H1 (cell line): ENCODE measurements around the gene AFAP1L2. TPM values are rescaled to one million over a fixed set of nuclear protein-coding genes. Genes with fewer than 3 reads are reported as not detected.

ENCODE experiments used
- CTCF ChIA-PET: fragments of 300-600 bp; sonication (Branson Sonifier 250); formaldehyde crosslinking; loops from one replicate; lab custom pipeline; 2021; ENCODE audit not compliant: partially characterized antibody; lab: Charles Lee
- POLR2A ChIA-PET: fragments of 300-600 bp; sonication (Branson Sonifier 250); formaldehyde crosslinking; loops from one replicate; lab custom pipeline; 2021; ENCODE audit warnings: inconsistent platforms; ENCODE audit not compliant: partially characterized antibody; lab: Charles Lee
- DNase-seq, 2 experiments: peaks; one replicate each; pipeline versions ENCODE4 v3.0.0 to v3.0.0-alpha.2; 2010 to 2022; ENCODE audit warnings: low spot score in 2 of 2, low read depth in 1 of 2, mixed read lengths in 1 of 2
- FAIRE-seq: peaks from 2 replicates; lab custom pipeline; 2011; peaks lifted over from hg19 to GRCh38; lab: Jason Lieb, UNC
- H2AFZ ChIP-seq: 2 replicates; pipeline ENCODE4 v1.8.1; 2012; ENCODE audit warnings: low read length, inconsistent platforms
- H2AK5ac ChIP-seq: 2 replicates; pipeline ENCODE4 v1.6.1; 2013; ENCODE audit warnings: low read depth, low read length
- H2BK120ac ChIP-seq: replicated peaks from 2 replicates; pipeline ENCODE3; 2013; ENCODE audit warnings: low read depth, low read length, inconsistent platforms
- H2BK12ac ChIP-seq: 2 replicates; pipeline ENCODE4 v1.6.1; 2013; ENCODE audit warnings: low read depth, low read length
- H2BK15ac ChIP-seq: 2 replicates; pipeline ENCODE4 v1.6.1; 2013; ENCODE audit warnings: low read length
- H2BK20ac ChIP-seq: 2 replicates; pipeline ENCODE4 v1.6.1; 2013; ENCODE audit warnings: low read length
- H2BK5ac ChIP-seq: 2 replicates; pipeline ENCODE4 v1.6.1; 2013; ENCODE audit warnings: low read depth, low read length
- H3K14ac ChIP-seq: 2 replicates; pipeline ENCODE4 v1.6.1; 2013; ENCODE audit warnings: inconsistent platforms; ENCODE audit not compliant: insufficient read length
- H3K18ac ChIP-seq: 2 replicates; pipeline ENCODE4 v1.6.1; 2013; ENCODE audit warnings: low read length; ENCODE audit errors: extremely low read depth
- H3K23ac ChIP-seq: 2 replicates; pipeline ENCODE4 v1.6.1; 2013; ENCODE audit warnings: inconsistent platforms; ENCODE audit not compliant: insufficient read length
- H3K23me2 ChIP-seq: 2 replicates; pipeline ENCODE4 v1.6.1; 2013; ENCODE audit warnings: low read depth, low read length
- H3K27ac ChIP-seq: 2 replicates; pipeline ENCODE4 v1.6.1; 2011; ENCODE audit warnings: low read depth, low read length, inconsistent platforms
- H3K27me3 ChIP-seq, 4 experiments: replicated peaks in 1 of 4; 1 replicate in 1 of 4; 2 replicates in 3 of 4; pipeline versions ENCODE4 v1.6.1 to v1.8.1; 2011 to 2013; ENCODE audit warnings: low read length in 3 of 4, mild to moderate bottlenecking in 3 of 4, inconsistent platforms in 2 of 4, mixed read lengths in 2 of 4, moderate library complexity in 1 of 4; ENCODE audit not compliant: control insufficient read depth in 3 of 4, insufficient read depth in 3 of 4; ENCODE audit errors: extremely low read depth in 1 of 4
- H3K36me3 ChIP-seq, 4 experiments: 2 replicates each; pipeline versions ENCODE4 v1.6.1 to v1.8.1; 2011 to 2013; ENCODE audit warnings: mild to moderate bottlenecking in 4 of 4, low read length in 3 of 4, moderate library complexity in 2 of 4, control low read depth in 1 of 4, inconsistent platforms in 1 of 4; ENCODE audit not compliant: insufficient read depth in 4 of 4, control insufficient read depth in 2 of 4
- H3K4ac ChIP-seq: replicated peaks from 2 replicates; pipeline ENCODE3; 2013; ENCODE audit warnings: low read length, low read depth, mixed read lengths, inconsistent platforms; ENCODE audit not compliant: insufficient read length
- H3K4me1 ChIP-seq, 4 experiments: replicated peaks in 1 of 4; 1 replicate in 1 of 4; 2 replicates in 3 of 4; pipeline versions ENCODE4 v1.6.1 to v1.8.1; 2011 to 2013; ENCODE audit warnings: low read length in 3 of 4, inconsistent platforms in 2 of 4, mixed read lengths in 1 of 4; ENCODE audit not compliant: insufficient read depth in 4 of 4, control insufficient read depth in 3 of 4
- H3K4me2 ChIP-seq, 2 experiments: 2 replicates each; pipeline versions ENCODE4 v1.6.1 to v1.8.1; 2011 to 2013; ENCODE audit warnings: low read depth in 2 of 2, low read length in 2 of 2, control low read depth in 1 of 2, inconsistent platforms in 1 of 2, mild to moderate bottlenecking in 1 of 2; ENCODE audit not compliant: insufficient read depth in 1 of 2
- H3K4me3 ChIP-seq, 4 experiments: fragments of 200-600, 300-600 bp in 1 of 4; sonication (generic), shearing (Covaris generic), sonication (Bioruptor Twin) in 1 of 4; 2 replicates each; pipeline versions ENCODE4 v1.5.1 to v1.8.1; 2011 to 2016; ENCODE audit warnings: low read length in 4 of 4, low read depth in 3 of 4, control low read depth in 2 of 4, inconsistent platforms in 2 of 4, mild to moderate bottlenecking in 2 of 4, mixed read lengths in 1 of 4, moderate library complexity in 1 of 4; ENCODE audit not compliant: insufficient read depth in 2 of 4; ENCODE audit errors: extremely low read depth in 1 of 4
- H3K56ac ChIP-seq: replicated peaks from 2 replicates; pipeline ENCODE3; 2013; ENCODE audit warnings: low read depth, mild to moderate bottlenecking, mixed read lengths, low read length, inconsistent platforms; ENCODE audit not compliant: insufficient read length
- H3K79me1 ChIP-seq: 2 replicates; pipeline ENCODE4 v1.6.1; 2013; ENCODE audit warnings: low read depth, low read length, control low read depth
- H3K79me2 ChIP-seq, 2 experiments: 2 replicates each; pipeline versions ENCODE4 v1.6.1 to v1.8.1; 2012 to 2013; ENCODE audit warnings: low read length in 2 of 2, mild to moderate bottlenecking in 2 of 2, inconsistent platforms in 1 of 2; ENCODE audit not compliant: insufficient read depth in 2 of 2, control insufficient read depth in 1 of 2
- H3K9ac ChIP-seq, 4 experiments: replicated peaks in 1 of 4; 1 replicate in 1 of 4; 2 replicates in 3 of 4; pipeline versions ENCODE4 v1.6.1 to v1.8.1; 2011 to 2013; ENCODE audit warnings: low read depth in 3 of 4, low read length in 3 of 4, control low read depth in 2 of 4, mild to moderate bottlenecking in 2 of 4, moderate library complexity in 2 of 4, inconsistent platforms in 1 of 4; ENCODE audit errors: extremely low read depth in 1 of 4
- H3K9me3 ChIP-seq, 2 experiments: 2 replicates each; pipeline versions ENCODE4 v1.6.1 to v1.8.1; 2012 to 2013; ENCODE audit warnings: mild to moderate bottlenecking in 2 of 2, moderate library complexity in 2 of 2, control low read depth in 1 of 2, inconsistent platforms in 1 of 2, low read depth in 1 of 2, low read length in 1 of 2, mixed read lengths in 1 of 2; ENCODE audit not compliant: insufficient read depth in 2 of 2
- H4K20me1 ChIP-seq, 2 experiments: replicated peaks in 1 of 2; 2 replicates each; pipeline versions ENCODE3 to v1.8.1; 2011 to 2013; ENCODE audit warnings: inconsistent platforms in 2 of 2, low read length in 2 of 2, mild to moderate bottlenecking in 1 of 2; ENCODE audit not compliant: insufficient read depth in 2 of 2, control insufficient read depth in 1 of 2
- H4K5ac ChIP-seq: 2 replicates; pipeline ENCODE4 v1.6.1; 2013; ENCODE audit warnings: low read length, low read depth, mixed read lengths, inconsistent platforms; ENCODE audit not compliant: insufficient read length
- H4K8ac ChIP-seq: 2 replicates; pipeline ENCODE4 v1.8.0; 2013; ENCODE audit warnings: mild to moderate bottlenecking, moderate library complexity, low read length, inconsistent platforms; ENCODE audit not compliant: insufficient read depth; ENCODE audit errors: extremely low read depth
- H4K91ac ChIP-seq: replicated peaks from 2 replicates; pipeline ENCODE3; 2013; ENCODE audit warnings: low read length, mixed read lengths, inconsistent platforms; ENCODE audit not compliant: insufficient read length
- CHD2 ChIP-seq: IDR thresholded peaks from 2 replicates; pipeline ENCODE4 v1.6.1; 2012; ENCODE audit warnings: low read length, improper control_type of control experiment
- SIX5 ChIP-seq: IDR thresholded peaks from 2 replicates; pipeline ENCODE4 v1.6.1; 2011; ENCODE audit warnings: mild to moderate bottlenecking, low read depth, low read length
- YY1 ChIP-seq: IDR thresholded peaks from 2 replicates; pipeline ENCODE4 v1.6.1; 2011; ENCODE audit warnings: low read depth, mild to moderate bottlenecking, low read length
- WGBS, 2 experiments: shearing (Covaris generic) in 1 of 2; methylation state at CpG; one replicate each; pipeline versions ENCODE4 v1.1.6 to v1.1.7; 2013 to 2015; ENCODE audit warnings: low lambda C conversion rate in 2 of 2, mixed read lengths in 2 of 2, inconsistent platforms in 1 of 2, low coverage in 1 of 2, missing lambda C conversion rate in 1 of 2; ENCODE audit not compliant: insufficient replicate concordance in 2 of 2, insufficient coverage in 1 of 2, insufficient read length in 1 of 2; ENCODE audit errors: extremely low coverage in 1 of 2, missing lambda C conversion rate in 1 of 2; 5-methylcytosine and 5-hydroxymethylcytosine counted together
- polyA plus RNA-seq, 7 experiments: library from polyadenylated mRNA; depleted of rRNA in 3 of 7; stranded (reverse) in 5 of 7; unstranded in 2 of 7; fragments of >200 nt in 5 of 7; fragments of 200-250 nt in 2 of 7; gene quantifications; 1 replicate in 5 of 7; 2 replicates in 1 of 7; 4 replicates in 1 of 7; pipeline versions ENCODE4 v1.2.1 to v1.2.3, GENCODE V29; 2011 to 2013; ENCODE audit warnings: missing spikeins in 2 of 7, mixed read lengths in 2 of 7
- total RNA-seq: library from RNA; stranded (reverse); fragmentation: NEBNext Ultra II Directional; extraction: Animal tissue kit (Norgen Biotek cat#: 25700); gene quantifications from 2 replicates; pipeline ENCODE4 v1.2.1, GENCODE V29; 2021

Gene AFAP1L2
- total and polyA plus RNA-seq, 2 of the 8 experiments (the other 6 are each of a cell fraction or from before 2014, with no cell fraction given) = 3.9 to 6.4 TPM

DNA sequence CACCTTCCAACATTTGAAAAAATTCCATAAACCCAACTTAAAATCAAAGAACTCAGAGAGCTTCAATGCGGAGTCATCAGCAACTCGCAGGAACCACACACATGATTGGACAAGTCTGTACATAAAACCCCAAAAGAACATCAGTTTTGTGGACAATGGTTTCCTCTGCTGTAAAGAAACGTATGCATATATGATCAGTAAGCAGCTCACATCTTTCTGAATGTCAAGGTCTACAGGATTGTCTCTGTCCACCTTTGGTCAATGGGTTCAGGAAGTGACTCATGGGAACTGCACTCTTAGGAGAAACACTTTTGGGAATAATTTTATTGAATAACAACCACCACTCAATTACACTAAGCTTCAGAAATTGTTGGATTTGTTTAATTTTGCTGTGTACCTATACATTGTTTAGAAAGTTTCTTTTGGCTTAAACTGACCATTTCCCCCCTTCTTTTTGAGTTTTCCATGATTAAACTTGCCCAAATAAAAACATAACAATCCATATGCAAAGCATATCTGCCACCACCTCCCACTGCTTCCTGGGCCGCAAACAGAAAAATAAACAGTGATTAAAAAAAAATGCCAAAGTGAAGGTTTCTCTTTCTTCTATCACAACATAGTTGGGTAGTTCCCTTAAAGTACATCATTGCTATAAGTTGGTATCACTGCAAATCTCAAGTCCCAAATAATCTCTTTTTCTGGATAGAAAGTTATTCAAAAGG lies 27.3 kb upstream of the AFAP1L2 start:
- Histone ChIP-seq H3K4me2 (no peak overlapping the region), H2BK12ac (no peak overlapping the region), H3K4ac (no peak overlapping the region), H3K9me3 (no peaks in the 10 kb centered on the region), H2BK5ac (no peak overlapping the region), H4K20me1 (no peaks in the 10 kb centered on the region), H2BK15ac (no peak overlapping the region), H3K23ac (no peak overlapping the region), H3K23me2 (no peaks in the 10 kb centered on the region), H3K4me1 (peaks cover 0 to 5% (median 0%) of the 10 kb centered on the region in 4 experiments; a peak in 1 of 7 replicates), H3K27me3 (no peaks in the 10 kb centered on the region), H4K5ac (no peak overlapping the region), H4K8ac (no peak overlapping the region), H3K79me1 (no peaks in the 10 kb centered on the region), H3K18ac (no peak overlapping the region), H3K56ac (no peak overlapping the region), H3K27ac (no peak overlapping the region), H3K79me2 (no peaks in the 10 kb centered on the region), H3K9ac (no peak overlapping the region), H2BK20ac (no peak overlapping the region), H2AFZ (no peak overlapping the region), H3K36me3 (peaks cover 0 to 3% (median under 1%) of the 10 kb centered on the region in 4 experiments; a peak in 4 of 8 replicates), H3K4me3 (no peak overlapping the region), H4K91ac (no peak overlapping the region), H2AK5ac (no peak overlapping the region), H3K14ac (no peak overlapping the region), H2BK120ac (no peak overlapping the region)
- 95% methylated on average over 4 of the region's 4 CpGs; no CpG with 5 or more reads in 1 of the 2 experiments for WGBS, 2 experiments
- ChIA-PET POLR2A (interaction anchor here (1.4 kb wide), 1 partner anchor 8 kb away, joined by 3 read pairs; no protein-coding TSS in a partner anchor), CTCF (interaction anchor here (0.6 to 20.2 kb wide), 5 partner anchors 27 to 355 kb away, joined by 3 to 269 read pairs (median 3); partner anchors contain the start of gene AFAP1L2)
- DNase-seq (no peak), FAIRE-seq (no peak)
- no peak for TF ChIP-seq CHD2
- TF ChIP-seq SIX5 = no peak
- TF ChIP-seq YY1 = no peak
